ENCODE data around the gene FLYWCH2. TPM values are rescaled to one million over a fixed set of nuclear protein-coding genes. Genes with fewer than 3 reads are reported as not detected.
A peak's percentile ranks its signal among the peaks of the same experiment; 100 is the strongest.

FLYWCH2 gene
- total RNA-seq, 2 donors from 2014 or later: 11.6 to 15.1 TPM

DNA sequence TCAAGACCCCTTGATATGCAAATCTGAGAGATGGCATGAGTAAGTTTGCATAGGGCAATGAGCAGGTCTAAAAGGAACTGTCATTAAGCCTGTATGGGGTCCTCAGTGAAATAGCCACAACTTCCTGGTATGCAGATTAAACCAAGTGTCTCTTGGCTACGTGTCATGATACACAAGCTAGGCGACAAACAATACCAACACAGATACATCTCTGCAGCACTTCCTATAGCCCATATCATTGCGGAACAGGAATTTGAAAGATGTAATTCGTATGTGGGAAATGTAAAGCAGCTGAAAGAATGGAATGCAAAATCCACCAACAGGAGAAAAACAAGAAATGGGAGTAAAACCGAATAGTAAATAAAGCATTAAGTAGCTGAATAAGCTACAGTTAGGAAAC is 37.9 kb upstream of the FLYWCH2 start:
- Mint-ChIP-seq H3K4me1 (peaks cover 14% of the 10 kb centered on the region), H3K27me3 (peaks cover 7% of the 10 kb centered on the region), H3K36me3 (ENCODE audit: low read depth) (no peaks in the 10 kb centered on the region), H3K27ac (no peak overlapping the region), H3K4me3 (no peak overlapping the region)
- ATAC-seq: no peak
- no peaks in the 10 kb centered on the region for H3K9me3 ChIP-seq (ENCODE audit: control insufficient read depth, low read length, poor library complexity, severe bottlenecking)
- DNase-seq: no peak

DNA sequence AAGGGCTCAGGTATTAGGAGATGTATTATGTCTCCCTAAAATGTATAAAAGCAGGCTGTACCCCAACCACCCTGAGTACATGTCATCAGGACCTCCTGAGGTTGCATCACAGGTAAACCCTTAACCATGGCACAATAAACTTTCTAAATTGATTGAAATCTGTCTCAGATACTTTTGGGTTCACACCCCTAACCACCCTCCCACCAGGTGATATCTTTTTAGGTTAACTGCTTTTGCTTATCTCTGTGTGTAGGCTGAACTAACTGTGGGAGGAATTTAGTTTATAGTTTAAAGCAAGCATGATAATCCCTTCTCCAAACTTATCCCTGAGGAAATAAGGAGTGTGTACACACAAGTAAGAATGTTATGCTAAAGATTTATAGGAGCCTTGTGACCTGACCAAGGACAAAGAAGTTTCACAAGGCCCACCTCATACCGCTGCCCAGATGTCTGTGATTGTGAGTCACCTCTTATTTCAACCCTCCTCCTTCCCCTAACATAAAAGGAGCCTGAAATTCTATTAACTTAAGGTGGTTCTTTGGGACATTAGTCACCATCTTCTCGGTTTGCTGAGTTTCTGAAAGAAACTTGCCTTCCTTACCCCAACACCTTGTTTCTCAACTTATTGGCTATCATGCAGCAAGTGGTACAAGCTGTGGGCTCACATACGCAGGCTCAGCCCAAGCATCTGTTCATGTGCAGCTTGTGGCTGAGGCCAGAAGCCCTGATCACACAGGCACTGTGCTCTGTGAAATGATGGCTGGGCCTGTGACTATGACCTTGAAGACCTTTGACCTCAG is 36.3 kb upstream of the FLYWCH2 start:
- H3K4me3 Mint-ChIP-seq: no peak overlapping the region
- ATAC-seq: no peak
- H3K36me3 Mint-ChIP-seq (ENCODE audit: low read depth): no peaks in the 10 kb centered on the region
- H3K9me3 ChIP-seq (ENCODE audit: control insufficient read depth, low read length, poor library complexity, severe bottlenecking): no peaks in the 10 kb centered on the region
- peaks cover 15% of the 10 kb centered on the region for H3K4me1 Mint-ChIP-seq
- DNase-seq: no peak
- peaks cover 7% of the 10 kb centered on the region for H3K27me3 Mint-ChIP-seq
- H3K27ac Mint-ChIP-seq: peak overlapping the region; percentile 67

- no peaks in the 10 kb centered on the region for H3K9me3 ChIP-seq (ENCODE audit: control insufficient read depth, low read length, poor library complexity, severe bottlenecking)
- Mint-ChIP-seq H3K36me3 (ENCODE audit: low read depth) (no peaks in the 10 kb centered on the region), H3K27me3 (peaks cover 7% of the 10 kb centered on the region), H3K4me1 (peaks cover 6% of the 10 kb centered on the region), H3K4me3 (no peak overlapping the region), H3K27ac (no peak overlapping the region)
- DNase-seq: no peak
- ATAC-seq: no peak
Observed at GRCh38 chr16:2848933-2849725, 33.9 kb upstream of the FLYWCH2 start.

DNA sequence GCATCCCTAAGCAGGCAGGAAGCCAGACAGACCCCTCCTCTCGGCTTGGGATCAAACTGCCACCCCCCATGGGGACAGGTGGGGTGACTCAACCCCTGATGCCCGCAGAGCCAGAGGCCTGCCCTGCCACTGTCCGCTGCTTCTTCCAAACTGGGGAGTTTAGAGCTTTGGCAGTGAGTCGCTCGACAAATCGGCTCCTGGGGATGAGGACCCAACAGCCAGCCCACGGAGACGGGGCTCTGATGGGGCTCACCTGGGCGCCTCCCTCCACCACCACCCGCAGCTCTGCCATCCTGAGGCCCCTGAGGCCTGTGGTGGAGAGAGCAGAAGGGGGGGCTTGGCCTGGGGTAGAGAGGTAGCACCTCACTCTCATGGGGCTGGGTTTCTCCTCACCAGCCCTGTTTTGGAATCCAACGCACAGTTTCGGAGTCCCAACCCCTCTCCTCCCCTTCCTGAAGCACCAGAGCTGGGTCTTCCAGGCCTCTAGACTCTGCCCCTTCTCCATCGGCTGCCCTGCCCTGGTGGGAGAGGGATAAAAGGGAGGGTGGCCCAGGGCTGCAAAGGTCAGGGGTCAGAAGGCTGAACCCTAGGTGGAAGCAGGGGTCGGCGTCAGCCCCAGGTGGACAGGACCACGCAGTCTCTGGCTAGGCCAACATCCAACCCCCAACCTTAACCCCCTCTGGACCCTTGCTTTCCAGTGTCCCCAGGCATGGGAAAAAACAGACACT is 30.8 kb upstream of the FLYWCH2 start:
- Mint-ChIP-seq H3K27ac (no peak overlapping the region), H3K4me1 (peaks cover 6% of the 10 kb centered on the region), H3K36me3 (ENCODE audit: low read depth) (no peaks in the 10 kb centered on the region), H3K27me3 (peaks cover 7% of the 10 kb centered on the region), H3K4me3 (no peak overlapping the region)
- no peaks in the 10 kb centered on the region for H3K9me3 ChIP-seq (ENCODE audit: control insufficient read depth, low read length, poor library complexity, severe bottlenecking)
- no peak for ATAC-seq
- no peak for DNase-seq

DNA sequence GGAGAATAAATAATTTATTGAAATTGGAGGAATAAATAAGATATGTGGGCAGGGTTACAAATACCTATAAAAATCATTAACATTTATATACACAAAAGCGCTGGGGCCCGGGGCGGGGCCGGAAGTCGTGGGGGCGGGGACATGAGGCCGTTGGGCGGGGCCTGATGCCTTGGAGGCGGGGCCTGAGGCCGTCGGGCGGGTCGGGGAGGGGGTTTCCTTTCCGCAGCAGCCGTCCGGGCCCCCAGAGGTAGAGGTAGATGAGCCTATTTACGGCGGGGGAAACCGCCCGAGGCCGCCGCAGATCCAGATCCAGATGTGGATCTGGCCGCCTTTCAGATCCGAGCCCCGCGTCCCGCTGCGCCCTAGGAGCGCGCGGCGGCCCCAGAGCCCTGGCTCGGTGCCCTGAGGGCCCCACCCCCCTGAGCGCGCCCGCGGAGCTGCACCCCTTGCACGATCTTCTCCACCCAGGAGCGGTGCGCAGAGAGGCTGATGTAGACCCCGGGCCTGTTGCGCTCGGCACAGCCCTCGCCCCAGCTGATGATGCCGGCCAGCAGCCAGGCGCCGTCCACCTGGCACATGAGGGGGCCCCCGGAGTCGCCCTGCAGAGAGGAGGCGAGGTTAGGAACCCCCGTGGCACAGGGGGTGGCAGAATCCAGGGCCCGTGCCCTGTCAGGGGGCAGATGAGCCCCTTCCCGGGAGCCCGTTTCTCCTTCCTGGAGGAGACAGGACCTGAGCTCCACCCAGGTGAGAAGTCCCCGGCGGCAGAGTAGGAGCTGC is 30.1 kb upstream of the FLYWCH2 start:
- Mint-ChIP-seq H3K27me3 (peaks cover 7% of the 10 kb centered on the region), H3K27ac (no peak overlapping the region), H3K4me3 (no peak overlapping the region), H3K4me1 (peaks cover 10% of the 10 kb centered on the region), H3K36me3 (ENCODE audit: low read depth) (peaks cover 2% of the 10 kb centered on the region)
- no peak for DNase-seq
- no peaks in the 10 kb centered on the region for H3K9me3 ChIP-seq (ENCODE audit: control insufficient read depth, low read length, poor library complexity, severe bottlenecking)
- no peak for ATAC-seq

DNA sequence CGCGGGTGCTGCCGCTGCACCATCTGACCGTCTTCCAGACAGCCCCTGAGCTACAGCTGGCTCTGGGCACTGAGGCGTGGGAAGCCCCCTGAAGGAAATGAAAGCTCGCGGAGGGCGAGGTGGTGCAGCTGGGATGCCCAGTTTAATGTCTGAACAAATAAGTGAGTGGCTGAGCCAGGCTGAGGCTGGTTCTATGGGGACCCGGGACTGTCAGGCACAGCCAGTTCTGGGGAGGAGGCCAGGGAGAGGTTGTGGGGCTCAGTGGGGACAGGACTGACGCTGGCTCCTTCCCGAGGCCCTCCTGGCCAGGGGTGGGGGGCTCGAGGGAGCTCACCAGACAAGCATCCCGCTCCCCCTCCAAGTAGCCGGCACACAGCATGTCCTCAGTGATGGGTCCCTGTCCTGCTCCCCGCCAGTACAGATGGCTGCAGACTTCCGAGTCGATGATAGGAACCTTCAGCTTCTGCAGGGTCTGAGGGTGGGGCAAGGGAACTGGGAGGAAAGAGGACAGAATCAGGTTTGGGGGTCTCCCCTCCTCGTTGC is 29.4 kb upstream of the FLYWCH2 start:
- Mint-ChIP-seq H3K36me3 (ENCODE audit: low read depth) (peaks cover 2% of the 10 kb centered on the region), H3K4me1 (peaks cover 10% of the 10 kb centered on the region), H3K27me3 (peaks cover 7% of the 10 kb centered on the region), H3K4me3 (no peak overlapping the region), H3K27ac (no peak overlapping the region)
- DNase-seq (no peak), ATAC-seq (no peak)
- H3K9me3 ChIP-seq (ENCODE audit: control insufficient read depth, low read length, poor library complexity, severe bottlenecking): no peaks in the 10 kb centered on the region

DNA sequence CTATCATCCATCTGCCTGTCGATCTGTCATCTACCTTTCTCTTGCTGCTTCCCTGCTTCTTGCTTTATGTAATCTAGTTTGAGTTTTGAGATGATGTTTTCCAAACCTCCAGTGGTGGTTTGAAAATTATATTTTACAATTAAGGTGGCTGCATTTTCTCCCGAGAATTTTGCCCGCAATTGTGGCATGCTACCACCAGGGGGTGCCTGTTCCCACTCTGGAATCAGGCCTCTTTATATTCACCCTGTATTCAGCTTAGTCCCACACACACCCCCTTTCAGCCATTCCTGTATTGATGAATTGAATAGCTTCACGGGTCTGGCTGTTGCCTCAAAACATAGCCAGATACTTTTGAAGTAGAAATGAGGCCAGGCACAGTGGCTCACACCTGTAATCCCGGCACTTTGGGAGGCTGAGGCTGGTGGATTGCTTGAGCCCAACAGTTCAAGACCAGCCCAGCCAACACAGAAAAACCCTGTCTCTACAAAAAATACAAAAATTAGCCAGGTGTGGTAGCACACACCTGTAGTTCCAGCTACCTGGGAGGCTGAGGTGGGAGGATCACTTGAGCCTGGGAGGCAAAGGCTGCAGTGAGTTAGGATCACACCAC is 28.2 kb upstream of the FLYWCH2 start:
- no peak overlapping the region for H3K27ac Mint-ChIP-seq
- no peak overlapping the region for H3K4me3 Mint-ChIP-seq
- H3K27me3 Mint-ChIP-seq: no peaks in the 10 kb centered on the region
- H3K9me3 ChIP-seq (ENCODE audit: control insufficient read depth, low read length, poor library complexity, severe bottlenecking): no peaks in the 10 kb centered on the region
- ATAC-seq (no peak), DNase-seq (no peak)
- H3K36me3 Mint-ChIP-seq (ENCODE audit: low read depth): peaks cover 2% of the 10 kb centered on the region
- H3K4me1 Mint-ChIP-seq: peaks cover 8% of the 10 kb centered on the region

DNA sequence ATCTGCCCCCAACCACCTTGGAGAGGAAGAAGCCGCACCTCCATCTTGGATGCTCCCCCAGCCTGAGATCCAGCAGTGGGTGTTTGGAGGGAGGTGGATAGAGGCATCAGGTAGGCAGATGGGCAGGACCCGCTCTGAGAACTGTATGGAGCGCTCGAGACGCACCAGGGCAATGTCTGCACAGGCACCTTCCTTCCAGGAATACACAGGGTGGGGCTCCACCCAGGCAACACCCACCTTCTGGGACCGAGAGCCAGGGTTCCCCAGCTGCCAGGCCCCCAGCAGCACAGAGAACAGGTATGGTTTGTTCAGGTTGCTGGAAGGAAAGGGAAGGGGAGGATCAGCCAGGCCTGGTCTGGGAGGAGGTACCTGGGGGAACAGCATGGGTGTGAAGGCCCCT is 27.5 kb upstream of the FLYWCH2 start:
- H3K27ac Mint-ChIP-seq: no peak overlapping the region
- ATAC-seq (no peak), DNase-seq (no peak)
- no peaks in the 10 kb centered on the region for H3K9me3 ChIP-seq (ENCODE audit: control insufficient read depth, low read length, poor library complexity, severe bottlenecking)
- H3K4me1 Mint-ChIP-seq: peaks cover 4% of the 10 kb centered on the region
- H3K4me3 Mint-ChIP-seq: peak overlapping the region; percentile 28
- peaks cover 2% of the 10 kb centered on the region for H3K36me3 Mint-ChIP-seq (ENCODE audit: low read depth)
- peaks cover 6% of the 10 kb centered on the region for H3K27me3 Mint-ChIP-seq

DNA sequence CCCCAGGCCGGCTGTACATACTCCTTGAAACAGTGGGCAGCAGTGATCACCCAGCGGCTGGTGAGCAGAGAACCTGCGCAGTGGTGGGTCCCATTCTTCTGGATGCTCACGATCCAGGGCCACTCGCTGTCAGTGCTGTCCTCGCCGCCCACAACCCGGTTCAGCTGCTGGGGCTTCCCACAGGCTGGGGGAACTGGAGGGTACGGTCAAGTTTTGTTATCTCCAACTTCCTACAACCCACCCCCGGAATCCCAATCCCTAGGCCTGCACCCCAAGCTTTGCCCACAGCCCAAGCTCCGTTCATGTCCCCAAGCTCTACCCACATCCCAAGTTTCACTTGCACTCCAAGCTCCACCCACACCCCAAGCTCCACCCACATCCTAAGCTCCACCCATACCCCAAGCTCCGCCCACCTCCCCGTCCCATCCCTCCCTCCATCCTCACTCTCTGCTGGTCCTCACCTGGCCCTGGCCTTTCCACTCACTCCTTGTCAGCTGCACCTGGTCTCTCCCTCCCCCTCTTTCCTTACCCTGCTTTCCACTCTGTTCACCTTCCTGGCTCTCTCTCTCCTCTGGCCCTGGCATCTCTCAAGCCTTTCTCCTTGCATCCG is 26.8 kb upstream of the FLYWCH2 start:
- Mint-ChIP-seq H3K36me3 (ENCODE audit: low read depth) (peaks cover 2% of the 10 kb centered on the region), H3K4me3 (peak overlapping the region; percentile 28), H3K27me3 (peaks cover 8% of the 10 kb centered on the region), H3K4me1 (peaks cover 4% of the 10 kb centered on the region), H3K27ac (no peak overlapping the region)
- no peaks in the 10 kb centered on the region for H3K9me3 ChIP-seq (ENCODE audit: control insufficient read depth, low read length, poor library complexity, severe bottlenecking)
- peak; percentile 50 for ATAC-seq
- DNase-seq: no peak

DNA sequence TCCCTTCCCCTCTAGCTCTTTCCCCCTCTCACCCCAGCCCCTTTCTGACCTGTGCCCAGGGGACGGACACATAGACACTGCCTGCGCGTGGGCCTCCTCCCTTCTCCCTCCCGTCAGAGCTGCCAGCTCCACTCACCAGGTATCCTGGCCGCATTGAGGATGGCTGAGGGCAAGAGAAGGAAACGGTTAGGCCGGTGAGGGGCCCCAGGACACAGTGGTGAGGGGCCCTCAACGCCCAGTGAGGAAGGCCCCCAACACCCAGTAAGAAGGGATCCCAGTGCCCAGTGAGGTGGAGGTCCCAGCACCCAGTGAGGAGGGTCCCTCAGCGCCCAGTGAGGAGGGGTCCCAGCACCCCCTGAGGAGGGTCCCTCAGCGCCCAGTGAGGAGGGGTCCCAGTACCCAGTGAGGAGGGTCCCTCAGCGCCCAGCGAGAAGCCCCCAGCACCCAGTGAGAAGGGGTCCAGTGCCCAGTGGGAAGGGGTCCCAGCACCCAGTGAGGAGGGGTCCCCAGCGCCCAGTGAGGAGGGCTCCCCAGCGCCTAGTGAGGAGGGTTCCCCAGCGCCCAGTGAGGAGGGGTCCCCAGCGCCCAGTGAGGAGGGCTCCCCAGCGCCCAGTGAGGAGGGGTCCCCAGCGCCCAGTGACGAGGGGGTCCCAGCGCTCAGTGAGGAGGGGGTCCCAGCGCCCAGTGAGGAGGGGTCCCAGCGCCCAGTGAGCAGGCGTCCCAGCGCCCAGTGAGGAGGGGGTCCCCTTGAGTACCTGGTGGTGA is 26.1 kb upstream of the FLYWCH2 start:
- DNase-seq (no peak), ATAC-seq (no peak)
- Mint-ChIP-seq H3K4me1 (peaks cover 4% of the 10 kb centered on the region), H3K27me3 (peaks cover 10% of the 10 kb centered on the region), H3K36me3 (ENCODE audit: low read depth) (peaks cover 2% of the 10 kb centered on the region), H3K27ac (peak overlapping the region; percentile 91), H3K4me3 (peak overlapping the region; percentile 31)
- no peaks in the 10 kb centered on the region for H3K9me3 ChIP-seq (ENCODE audit: control insufficient read depth, low read length, poor library complexity, severe bottlenecking)

DNA sequence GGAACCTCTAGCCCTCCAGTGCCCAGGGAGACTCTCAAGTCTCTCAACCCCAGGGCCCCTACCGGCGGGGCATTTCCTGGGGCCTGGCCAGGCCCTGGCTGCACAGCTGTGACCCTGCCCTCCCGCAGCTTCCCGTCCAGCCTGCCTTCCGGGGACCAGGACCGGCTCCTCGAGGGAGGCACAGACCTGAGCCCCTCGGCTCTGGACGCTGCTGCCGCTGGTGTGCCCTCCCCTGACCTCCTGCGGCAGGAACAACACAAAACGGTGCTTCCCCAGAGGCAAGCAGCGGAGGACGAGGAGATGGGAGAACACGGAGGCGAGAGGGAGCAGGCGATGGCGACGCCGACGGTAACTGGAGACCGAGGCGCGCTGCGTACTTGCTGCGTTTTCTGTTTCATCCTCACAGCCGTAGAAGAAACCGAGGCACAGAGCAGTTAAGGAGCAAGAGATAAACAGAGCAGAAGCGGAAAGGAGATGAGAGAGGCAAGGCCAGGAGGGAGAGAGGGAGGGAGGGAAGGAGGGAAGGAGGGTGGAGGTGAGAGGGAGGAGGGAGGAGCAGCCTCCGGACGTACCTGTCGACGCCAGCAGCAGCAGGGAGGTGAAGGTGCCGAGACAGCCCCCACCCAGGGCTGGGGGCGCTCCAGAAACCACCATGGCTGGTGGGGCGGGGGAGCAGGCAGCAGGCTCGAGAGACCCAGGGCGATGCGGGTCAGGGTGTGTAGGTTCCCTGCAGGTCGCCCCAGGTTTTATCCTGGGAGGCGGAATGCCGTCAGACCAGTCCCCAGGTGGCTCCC is 25.4 kb upstream of the FLYWCH2 start, which contains the start of gene PRSS22:
Gene PRSS22, minus strand, starts transcription at position 720 of the 794 bp plus-strand sequence. Its CDS starts 66 bp downstream, at position 654.
- peak within 1 kb of the TSS; percentile 95 for H3K4me3 Mint-ChIP-seq
- ATAC-seq (peak; percentile 60), DNase-seq (no peak)
- peak within 1 kb of the TSS; percentile 91 for H3K27ac Mint-ChIP-seq
- H3K4me1 Mint-ChIP-seq: peaks cover 4% of the 10 kb centered on the region
- peaks cover 2% of the 10 kb centered on the region for H3K36me3 Mint-ChIP-seq (ENCODE audit: low read depth)
- H3K27me3 Mint-ChIP-seq: peaks cover 10% of the 10 kb centered on the region
- H3K9me3 ChIP-seq (ENCODE audit: control insufficient read depth, low read length, poor library complexity, severe bottlenecking): no peaks in the 10 kb centered on the region
